ENCODE measurements around the gene LRRC7.

The LRRC7 gene

GRCh38 chr1:69567652-69568420, at the start of gene LRRC7:
TSS of gene LRRC7 (plus strand) at chr1:69567922. CDS start at chr1:69568640, 718 bp downstream.
- no peak for DNase-seq (ENCODE audit: extremely low read depth in 1 of 2, low read depth in 1 of 2)

GRCh38 chr1:69519006-69519405, 48.7 kb upstream of the LRRC7 start:
- DNase-seq (ENCODE audit: extremely low read depth in 1 of 2, low read depth in 1 of 2), result no peak

GRCh38 chr1:69520326-69520725, 47.4 kb upstream of the LRRC7 start:
- no peak for DNase-seq (ENCODE audit: extremely low read depth in 1 of 2, low read depth in 1 of 2)

- DNase-seq (ENCODE audit: extremely low read depth in 1 of 2, low read depth in 1 of 2), result no peak
Observed at GRCh38 chr1:69523032-69523431, 44.7 kb upstream of the LRRC7 start.

GRCh38 chr1:69523461-69523860, 44.3 kb upstream of the LRRC7 start:
- no peak for DNase-seq (ENCODE audit: extremely low read depth in 1 of 2, low read depth in 1 of 2)

GRCh38 chr1:69524015-69524414, 43.7 kb upstream of the LRRC7 start:
- no peak for DNase-seq (ENCODE audit: extremely low read depth in 1 of 2, low read depth in 1 of 2)

GRCh38 chr1:69527273-69527672, 40.4 kb upstream of the LRRC7 start:
- DNase-seq (ENCODE audit: extremely low read depth in 1 of 2, low read depth in 1 of 2), result no peak

GRCh38 chr1:69528376-69528775, 39.3 kb upstream of the LRRC7 start:
- no peak for DNase-seq (ENCODE audit: extremely low read depth in 1 of 2, low read depth in 1 of 2)

- DNase-seq (ENCODE audit: extremely low read depth in 1 of 2, low read depth in 1 of 2), result no peak
Observed at GRCh38 chr1:69533343-69533742, 34.4 kb upstream of the LRRC7 start.

- DNase-seq (ENCODE audit: extremely low read depth in 1 of 2, low read depth in 1 of 2), result no peak
Observed at GRCh38 chr1:69534829-69535228, 32.9 kb upstream of the LRRC7 start.

GRCh38 chr1:69535490-69535889, 32.2 kb upstream of the LRRC7 start:
- no peak for DNase-seq (ENCODE audit: extremely low read depth in 1 of 2, low read depth in 1 of 2)

- no peak for DNase-seq (ENCODE audit: extremely low read depth in 1 of 2, low read depth in 1 of 2)
Observed at GRCh38 chr1:69540052-69540451, 27.7 kb upstream of the LRRC7 start.

GRCh38 chr1:69551476-69552324, 16.0 kb upstream of the LRRC7 start:
- DNase-seq (ENCODE audit: extremely low read depth in 1 of 2, low read depth in 1 of 2), result no peak

- DNase-seq (ENCODE audit: extremely low read depth in 1 of 2, low read depth in 1 of 2), result no peak
Observed at GRCh38 chr1:69553726-69554125, 14.0 kb upstream of the LRRC7 start.

GRCh38 chr1:69568421-69569174, 876 bp downstream of the LRRC7 start:
- no peak for DNase-seq (ENCODE audit: extremely low read depth in 1 of 2, low read depth in 1 of 2)

- DNase-seq (ENCODE audit: extremely low read depth in 1 of 2, low read depth in 1 of 2), result no peak
Observed at GRCh38 chr1:69569175-69569541, 1.4 kb downstream of the LRRC7 start.

- DNase-seq (ENCODE audit: extremely low read depth in 1 of 2, low read depth in 1 of 2), result no peak
Observed at GRCh38 chr1:69569576-69570328, 2.0 kb downstream of the LRRC7 start.

GRCh38 chr1:69570356-69570755, 2.6 kb downstream of the LRRC7 start:
- no peak for DNase-seq (ENCODE audit: extremely low read depth in 1 of 2, low read depth in 1 of 2)

GRCh38 chr1:69572921-69573320, 5.2 kb downstream of the LRRC7 start:
- DNase-seq (ENCODE audit: extremely low read depth in 1 of 2, low read depth in 1 of 2), result no peak

GRCh38 chr1:69573911-69574310, 6.2 kb downstream of the LRRC7 start:
- no peak for DNase-seq (ENCODE audit: extremely low read depth in 1 of 2, low read depth in 1 of 2)

GRCh38 chr1:69585666-69586065, 17.9 kb downstream of the LRRC7 start:
- DNase-seq (ENCODE audit: extremely low read depth in 1 of 2, low read depth in 1 of 2), result no peak
